ENCODE measurements around the gene EFL1. TPM values are rescaled to one million over a fixed set of nuclear protein-coding genes. Genes with fewer than 3 reads are reported as not detected.
"Not testable (repeated sequence)": the region's sequence is repeated elsewhere in the genome, so short reads cannot be mapped to it uniquely, and the experiment has no call there.

EFL1 gene
- polyA plus RNA-seq, 2 of the 4 experiments (the other 2 are of a cell fraction), result 21.2 to 42.3 TPM

- no peak overlapping the region for H3K4me2 ChIP-seq
- H3K9me3 ChIP-seq, result peaks cover 25% of the 10 kb centered on the region
- FAIRE-seq (no peak), DNase-seq (ENCODE audit: low read depth in 1 of 2, low spot score in 1 of 2) (no peak), ATAC-seq (no peak)
- H3K4me3 ChIP-seq, result no peak overlapping the region
- no peak for TF ChIP-seq MAZ (IDR thresholded peaks at IDR 0.05; ENCODE audit: borderline replicate concordance, low read depth, low read length)
- TF ChIP-seq KDM1A (IDR thresholded peaks at IDR 0.05; ENCODE audit: low read depth), result no peak
- TF ChIP-seq CBX8 (IDR thresholded peaks at IDR 0.05), result no peak
- no peak for TF ChIP-seq ZFP36 (IDR thresholded peaks at IDR 0.05; ENCODE audit: borderline replicate concordance, partially characterized antibody)
- no peak for TF ChIP-seq MYC (IDR thresholded peaks at IDR 0.05; ENCODE audit: borderline replicate concordance, low read length)
- no peak for TF ChIP-seq KDM5A (IDR thresholded peaks at IDR 0.05)
- no peak for TF ChIP-seq ZC3H11A (IDR thresholded peaks at IDR 0.05)
- TF ChIP-seq, protein P1, sequence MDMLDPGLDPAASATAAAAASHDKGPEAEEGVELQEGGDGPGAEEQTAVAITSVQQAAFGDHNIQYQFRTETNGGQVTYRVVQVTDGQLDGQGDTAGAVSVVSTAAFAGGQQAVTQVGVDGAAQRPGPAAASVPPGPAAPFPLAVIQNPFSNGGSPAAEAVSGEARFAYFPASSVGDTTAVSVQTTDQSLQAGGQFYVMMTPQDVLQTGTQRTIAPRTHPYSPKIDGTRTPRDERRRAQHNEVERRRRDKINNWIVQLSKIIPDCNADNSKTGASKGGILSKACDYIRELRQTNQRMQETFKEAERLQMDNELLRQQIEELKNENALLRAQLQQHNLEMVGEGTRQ (IDR thresholded peaks at IDR 0.05), result no peak
- no peak for TF ChIP-seq MAFK (IDR thresholded peaks at IDR 0.05; ENCODE audit: partially characterized antibody)
- no peak for TF ChIP-seq REST (IDR thresholded peaks at IDR 0.05)
- no peak for TF ChIP-seq ELK1 (IDR thresholded peaks at IDR 0.05; ENCODE audit: low read depth, low read length)
- no peak for TF ChIP-seq CEBPB (IDR thresholded peaks at IDR 0.05)
- TF ChIP-seq CTCF (IDR thresholded peaks at IDR 0.05), result no peak
- no peak for TF ChIP-seq CBX2 (IDR thresholded peaks at IDR 0.05; ENCODE audit: borderline replicate concordance, low read depth)
- TF ChIP-seq, protein P2, sequence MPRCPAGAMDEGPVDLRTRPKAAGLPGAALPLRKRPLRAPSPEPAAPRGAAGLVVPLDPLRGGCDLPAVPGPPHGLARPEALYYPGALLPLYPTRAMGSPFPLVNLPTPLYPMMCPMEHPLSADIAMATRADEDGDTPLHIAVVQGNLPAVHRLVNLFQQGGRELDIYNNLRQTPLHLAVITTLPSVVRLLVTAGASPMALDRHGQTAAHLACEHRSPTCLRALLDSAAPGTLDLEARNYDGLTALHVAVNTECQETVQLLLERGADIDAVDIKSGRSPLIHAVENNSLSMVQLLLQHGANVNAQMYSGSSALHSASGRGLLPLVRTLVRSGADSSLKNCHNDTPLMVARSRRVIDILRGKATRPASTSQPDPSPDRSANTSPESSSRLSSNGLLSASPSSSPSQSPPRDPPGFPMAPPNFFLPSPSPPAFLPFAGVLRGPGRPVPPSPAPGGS (IDR thresholded peaks at IDR 0.05), result no peak
- TF ChIP-seq RCOR1 (IDR thresholded peaks at IDR 0.05; ENCODE audit: low read depth, low read length), result no peak
- no peak for TF ChIP-seq POLR2AphosphoS2 (conservative IDR thresholded peaks at IDR 0.05; ENCODE audit: low read length)
- TF ChIP-seq MAX (IDR thresholded peaks at IDR 0.05), result no peak
- no peak for TF ChIP-seq PBX3 (IDR thresholded peaks at IDR 0.05)
- ChIA-PET POLR2A (interaction anchor here (0.6 kb wide), 1 partner anchor 226 kb away, joined by 4 read pairs; no protein-coding TSS in a partner anchor), CTCF (no interaction called here)
- 84% methylated on average over 2 of the region's 2 CpGs for WGBS (ENCODE audit: missing lambda C conversion rate)
- H3K4me1 ChIP-seq, result no peaks in the 10 kb centered on the region
- no peak overlapping the region for H3K27ac ChIP-seq
These were observed 9.6 kb upstream of the EFL1 start for GRCh38 chr15:82272154-82272553.

DNA sequence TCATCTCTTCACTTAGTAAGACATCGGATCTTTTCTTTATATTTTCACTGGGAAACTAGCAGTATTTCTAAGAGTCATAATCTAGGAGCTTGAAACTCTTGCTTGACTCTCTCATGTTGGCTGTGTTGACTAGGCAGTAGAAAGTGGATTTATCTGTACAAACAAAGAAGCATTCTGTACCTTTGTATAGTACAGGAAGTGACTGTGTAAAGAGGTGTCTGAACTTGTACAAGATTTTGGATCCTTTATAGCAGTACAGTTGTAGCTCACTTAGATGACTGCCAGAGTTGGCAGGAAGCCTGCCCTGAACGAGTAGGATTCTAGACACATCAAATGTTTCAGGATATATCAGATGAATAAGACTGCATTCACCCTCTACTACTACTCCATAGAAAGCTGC, 5.9 kb upstream of the EFL1 start:
- DNase-seq (ENCODE audit: low read depth in 1 of 2, low spot score in 1 of 2); POLR2A ChIA-PET; H3K4me1 ChIP-seq; H3K4me2 ChIP-seq; ATAC-seq; H3K4me3 ChIP-seq; H3K9me3 ChIP-seq; H3K27ac ChIP-seq: not testable (repeated sequence)
- 45% methylated on average over 2 of the region's 2 CpGs for WGBS (ENCODE audit: missing lambda C conversion rate)
- CTCF ChIA-PET, result interaction anchor here (1.5 kb wide), 1 partner anchor 21 kb away, joined by 4 read pairs; no protein-coding TSS in a partner anchor
- FAIRE-seq, result peak; percentile 83

DNA sequence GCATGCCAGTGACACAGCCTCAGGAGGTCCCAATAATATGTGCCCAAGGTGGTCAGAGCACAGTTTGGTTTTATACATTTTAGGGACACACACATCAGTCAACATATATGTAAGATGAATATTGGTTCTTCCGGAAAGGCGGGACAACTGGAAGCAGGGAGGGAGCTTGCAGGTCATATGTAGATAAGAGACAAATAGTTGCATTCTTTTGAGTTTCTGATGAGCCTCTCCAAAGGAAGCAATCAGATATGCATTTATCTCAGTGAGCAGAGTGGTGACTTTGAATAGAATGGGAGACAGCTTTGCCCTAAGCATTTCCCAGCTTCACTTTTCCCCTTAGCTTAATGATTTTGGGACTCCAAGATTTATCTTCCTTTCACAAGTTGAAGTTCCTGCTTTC, 4.6 kb upstream of the EFL1 start:
- H3K9me3 ChIP-seq; H3K4me2 ChIP-seq; POLR2A ChIA-PET; ATAC-seq; DNase-seq (ENCODE audit: low read depth in 1 of 2, low spot score in 1 of 2); H3K27ac ChIP-seq; H3K4me1 ChIP-seq; H3K4me3 ChIP-seq; FAIRE-seq: not testable (repeated sequence)
- 97% methylated on average over 2 of the region's 2 CpGs for WGBS (ENCODE audit: missing lambda C conversion rate)
- CTCF ChIA-PET, result interaction anchor here (1.6 kb wide), 1 partner anchor 992 kb away, joined by 3 read pairs; no protein-coding TSS in a partner anchor
